Trophoblast cell (in vitro differentiated cells and primary cell): ENCODE data around the gene KRTAP5-7.
A peak's percentile ranks its signal among the peaks of the same experiment; 100 is the strongest.

Source experiments
- DNase-seq, 2 donors: peaks; one replicate each; pipeline ENCODE4 v3.0.0-alpha.2; 2016
- H2AFZ ChIP-seq: 2 replicates; pipeline ENCODE4 v1.6.1; 2013; ENCODE audit warnings: low read length, moderate library complexity, mild to moderate bottlenecking; ENCODE audit not compliant: insufficient read depth, poor library complexity
- H2AK5ac ChIP-seq: 2 replicates; pipeline ENCODE4 v1.6.1; 2013; ENCODE audit warnings: mild to moderate bottlenecking, low read length
- H2BK120ac ChIP-seq: 2 replicates; pipeline ENCODE4 v1.6.1; 2013; ENCODE audit warnings: low read length, mild to moderate bottlenecking, moderate library complexity; ENCODE audit not compliant: insufficient read depth, poor library complexity
- H2BK12ac ChIP-seq: 2 replicates; pipeline ENCODE4 v1.6.1; 2013; ENCODE audit warnings: mild to moderate bottlenecking, low read length, moderate library complexity
- H2BK5ac ChIP-seq: 2 replicates; pipeline ENCODE4 v1.6.1; 2013; ENCODE audit warnings: low read length, low read depth, moderate library complexity, mild to moderate bottlenecking; ENCODE audit not compliant: poor library complexity
- H3K14ac ChIP-seq: 2 replicates; pipeline ENCODE4 v1.6.1; 2013; ENCODE audit warnings: mild to moderate bottlenecking, low read length
- H3K18ac ChIP-seq: 2 replicates; pipeline ENCODE4 v1.6.1; 2013; ENCODE audit warnings: mild to moderate bottlenecking, low read length
- H3K23ac ChIP-seq: 2 replicates; pipeline ENCODE4 v1.6.1; 2013; ENCODE audit warnings: low read length
- H3K27ac ChIP-seq: 2 replicates; pipeline ENCODE4 v1.5.1; 2013; ENCODE audit warnings: low read depth, mild to moderate bottlenecking, inconsistent platforms, low read length, moderate library complexity
- H3K27me3 ChIP-seq: 2 replicates; pipeline ENCODE4 v1.6.1; 2013; ENCODE audit warnings: inconsistent platforms, mild to moderate bottlenecking, low read length, moderate library complexity; ENCODE audit not compliant: insufficient read depth
- H3K36me3 ChIP-seq, 2 experiments: 1 replicate in 1 of 2; 2 replicates in 1 of 2; pipeline ENCODE4 v1.6.1; 2013; ENCODE audit warnings: low read length in 2 of 2, mild to moderate bottlenecking in 2 of 2, moderate library complexity in 1 of 2; ENCODE audit not compliant: insufficient read depth in 2 of 2, control insufficient read depth in 1 of 2
- H3K4ac ChIP-seq: 2 replicates; pipeline ENCODE4 v1.6.1; 2013; ENCODE audit warnings: low read depth, mild to moderate bottlenecking, low read length, moderate library complexity
- H3K4me1 ChIP-seq, 2 experiments: 1 replicate in 1 of 2; 2 replicates in 1 of 2; pipeline ENCODE4 v1.6.1; 2013; ENCODE audit warnings: low read length in 2 of 2, mild to moderate bottlenecking in 2 of 2, moderate library complexity in 1 of 2; ENCODE audit not compliant: insufficient read depth in 2 of 2, control insufficient read depth in 1 of 2
- H3K4me2 ChIP-seq: 2 replicates; pipeline ENCODE4 v1.6.1; 2013; ENCODE audit warnings: inconsistent platforms, mild to moderate bottlenecking, low read length, moderate library complexity
- H3K4me3 ChIP-seq: 2 replicates; pipeline ENCODE4 v1.5.1; 2013; ENCODE audit warnings: mild to moderate bottlenecking, low read depth, low read length, inconsistent platforms
- H3K79me1 ChIP-seq: one replicate; pipeline ENCODE4 v1.6.1; 2013; ENCODE audit warnings: low read length
- H3K79me2 ChIP-seq: 2 replicates; pipeline ENCODE4 v1.6.1; 2013; ENCODE audit warnings: low read length, mild to moderate bottlenecking; ENCODE audit not compliant: control insufficient read depth, insufficient read depth, poor library complexity
- H3K9ac ChIP-seq: 2 replicates; pipeline ENCODE4 v1.6.1; 2013; ENCODE audit warnings: mild to moderate bottlenecking, low read length
- H3K9me3 ChIP-seq: 2 replicates; pipeline ENCODE4 v1.6.1; 2013; ENCODE audit warnings: low read depth, mild to moderate bottlenecking, control low read depth, inconsistent platforms, low read length; ENCODE audit not compliant: insufficient read depth
- H4K12ac ChIP-seq: 2 replicates; pipeline ENCODE4 v1.6.1; 2013; ENCODE audit warnings: low read depth, mild to moderate bottlenecking, low read length, moderate library complexity
- H4K8ac ChIP-seq: 2 replicates; pipeline ENCODE4 v1.6.1; 2013; ENCODE audit warnings: low read depth, mild to moderate bottlenecking, low read length, moderate library complexity
- H4K91ac ChIP-seq: one replicate; pipeline ENCODE4 v1.6.1; 2013; ENCODE audit warnings: low read depth, mild to moderate bottlenecking, low read length, moderate library complexity
- WGBS: extraction: QIAGEN DNeasy Blood & Tissue Kit; methylation state at CpG from one replicate; pipeline ENCODE4 v1.1.7; 2013; ENCODE audit warnings: missing lambda C conversion rate; ENCODE audit not compliant: insufficient read length, insufficient coverage; ENCODE audit errors: extremely low coverage; 5-methylcytosine and 5-hydroxymethylcytosine counted together

KRTAP5-7 gene

GRCh38 chr11:71482216-71482615 lies 44.9 kb upstream of the KRTAP5-7 start:
- no peak overlapping the region for H3K4me3 ChIP-seq
- H3K18ac ChIP-seq = peak overlapping the region; percentile 44
- peaks cover 11% of the 10 kb centered on the region for H3K79me1 ChIP-seq
- no peak overlapping the region for H4K8ac ChIP-seq
- peak overlapping the region; percentile 7 for H2BK12ac ChIP-seq
- H2AK5ac ChIP-seq = no peak overlapping the region
- no peak overlapping the region for H4K12ac ChIP-seq
- H3K23ac ChIP-seq = no peak overlapping the region
- H3K4me1 ChIP-seq = peaks cover 16 to 18% of the 10 kb centered on the region in 2 experiments
- H3K4me2 ChIP-seq = no peak overlapping the region
- H3K14ac ChIP-seq = peak overlapping the region; percentile 8
- no peak overlapping the region for H2AFZ ChIP-seq
- no peaks in the 10 kb centered on the region for H3K27me3 ChIP-seq
- H3K9me3 ChIP-seq = peaks cover 11% of the 10 kb centered on the region
- no peaks in the 10 kb centered on the region for H3K79me2 ChIP-seq
- H3K9ac ChIP-seq = no peak overlapping the region
- H3K36me3 ChIP-seq = peaks cover 54 to 78% of the 10 kb centered on the region in 2 experiments
- no peak overlapping the region for H3K4ac ChIP-seq
- no peak overlapping the region for H2BK5ac ChIP-seq
- WGBS = no CpG with 5 or more reads among the region's 18 CpGs
- H3K27ac ChIP-seq = no peak overlapping the region
- peak overlapping the region; percentile 15 for H2BK120ac ChIP-seq
- DNase-seq = no peak
- H4K91ac ChIP-seq = peak overlapping the region; percentile 49

- Histone ChIP-seq H3K9me3 (peaks cover 11% of the 10 kb centered on the region), H2BK120ac (no peak overlapping the region)
Measured at GRCh38 chr11:71482746-71483364, 44.2 kb upstream of the KRTAP5-7 start.

GRCh38 chr11:71483692-71484091 lies 43.4 kb upstream of the KRTAP5-7 start:
- Histone ChIP-seq H3K9me3 (peaks cover 11% of the 10 kb centered on the region), H3K4me3 (no peak overlapping the region), H3K4ac (no peak overlapping the region), H4K8ac (no peak overlapping the region), H3K18ac (no peak overlapping the region), H3K14ac (no peak overlapping the region), H3K36me3 (peaks cover 44 to 63% of the 10 kb centered on the region in 2 experiments), H3K27me3 (no peaks in the 10 kb centered on the region), H4K12ac (no peak overlapping the region), H2AK5ac (no peak overlapping the region), H3K79me2 (no peaks in the 10 kb centered on the region), H2BK120ac (no peak overlapping the region), H3K4me1 (peaks cover 21 to 25% of the 10 kb centered on the region in 2 experiments), H2AFZ (no peak overlapping the region), H2BK5ac (no peak overlapping the region), H3K4me2 (no peak overlapping the region), H4K91ac (no peak overlapping the region), H3K79me1 (peaks cover 11% of the 10 kb centered on the region), H3K9ac (no peak overlapping the region), H2BK12ac (no peak overlapping the region), H3K23ac (no peak overlapping the region), H3K27ac (no peak overlapping the region)
- DNase-seq = no peak
- WGBS = no CpG with 5 or more reads among the region's 6 CpGs

More at GRCh38 chr11:71482746-71483364, 44.2 kb upstream of the KRTAP5-7 start:
- no peak overlapping the region for H3K4ac ChIP-seq
- H3K79me1 ChIP-seq = peaks cover 11% of the 10 kb centered on the region
- no peak for DNase-seq
- no peak overlapping the region for H3K23ac ChIP-seq
- no peak overlapping the region for H3K18ac ChIP-seq
- H3K36me3 ChIP-seq = peaks cover 51 to 71% of the 10 kb centered on the region in 2 experiments
- no peak overlapping the region for H2AK5ac ChIP-seq
- no peak overlapping the region for H4K8ac ChIP-seq
- H2BK5ac ChIP-seq = no peak overlapping the region
- no peak overlapping the region for H2BK12ac ChIP-seq
- no peak overlapping the region for H2AFZ ChIP-seq
- no peak overlapping the region for H3K27ac ChIP-seq
- no peak overlapping the region for H4K12ac ChIP-seq
- WGBS = no CpG with 5 or more reads among the region's 13 CpGs
- H3K27me3 ChIP-seq = no peaks in the 10 kb centered on the region
- H3K4me3 ChIP-seq = no peak overlapping the region
- H3K79me2 ChIP-seq = no peaks in the 10 kb centered on the region
- H3K14ac ChIP-seq = no peak overlapping the region
- H3K4me2 ChIP-seq = no peak overlapping the region
- H3K4me1 ChIP-seq = peaks cover 17 to 20% of the 10 kb centered on the region in 2 experiments
- no peak overlapping the region for H4K91ac ChIP-seq
- no peak overlapping the region for H3K9ac ChIP-seq

GRCh38 chr11:71484248-71485062 lies 42.6 kb upstream of the KRTAP5-7 start:
- H2AFZ ChIP-seq = no peak overlapping the region
- no peak overlapping the region for H3K4ac ChIP-seq
- peaks cover 21 to 29% of the 10 kb centered on the region in 2 experiments for H3K4me1 ChIP-seq
- no peak overlapping the region for H4K8ac ChIP-seq
- no peak overlapping the region for H3K18ac ChIP-seq
- no peak overlapping the region for H4K12ac ChIP-seq
- H3K14ac ChIP-seq = no peak overlapping the region
- H3K79me1 ChIP-seq = peaks cover 11% of the 10 kb centered on the region
- peaks cover 11% of the 10 kb centered on the region for H3K9me3 ChIP-seq
- no CpG with 5 or more reads among the region's 23 CpGs for WGBS
- peaks cover 41 to 60% of the 10 kb centered on the region in 2 experiments for H3K36me3 ChIP-seq
- H3K23ac ChIP-seq = no peak overlapping the region
- H3K79me2 ChIP-seq = no peaks in the 10 kb centered on the region
- no peak overlapping the region for H2BK5ac ChIP-seq
- peak overlapping the region; percentile 26 for H3K4me3 ChIP-seq
- no peak overlapping the region for H2AK5ac ChIP-seq
- DNase-seq = no peak
- H3K4me2 ChIP-seq = no peak overlapping the region
- H4K91ac ChIP-seq = no peak overlapping the region
- no peak overlapping the region for H3K9ac ChIP-seq
- no peaks in the 10 kb centered on the region for H3K27me3 ChIP-seq
- no peak overlapping the region for H2BK12ac ChIP-seq
- H3K27ac ChIP-seq = no peak overlapping the region
- H2BK120ac ChIP-seq = no peak overlapping the region
